Measurements from ENCODE around the gene CHD9. TPM values are rescaled to one million over a fixed set of nuclear protein-coding genes. Genes with fewer than 3 reads are reported as not detected.

CHD9 gene
- total and polyA plus RNA-seq, 3 donors from 2014 or later: 10.4 to 67.3 (median 57.5) TPM

- no peak for DNase-seq
- H3K9me3 ChIP-seq: no peaks in the 10 kb centered on the region
- no peak for TF ChIP-seq POLR2A (IDR thresholded peaks at IDR 0.05)
- TF ChIP-seq, protein P1, sequence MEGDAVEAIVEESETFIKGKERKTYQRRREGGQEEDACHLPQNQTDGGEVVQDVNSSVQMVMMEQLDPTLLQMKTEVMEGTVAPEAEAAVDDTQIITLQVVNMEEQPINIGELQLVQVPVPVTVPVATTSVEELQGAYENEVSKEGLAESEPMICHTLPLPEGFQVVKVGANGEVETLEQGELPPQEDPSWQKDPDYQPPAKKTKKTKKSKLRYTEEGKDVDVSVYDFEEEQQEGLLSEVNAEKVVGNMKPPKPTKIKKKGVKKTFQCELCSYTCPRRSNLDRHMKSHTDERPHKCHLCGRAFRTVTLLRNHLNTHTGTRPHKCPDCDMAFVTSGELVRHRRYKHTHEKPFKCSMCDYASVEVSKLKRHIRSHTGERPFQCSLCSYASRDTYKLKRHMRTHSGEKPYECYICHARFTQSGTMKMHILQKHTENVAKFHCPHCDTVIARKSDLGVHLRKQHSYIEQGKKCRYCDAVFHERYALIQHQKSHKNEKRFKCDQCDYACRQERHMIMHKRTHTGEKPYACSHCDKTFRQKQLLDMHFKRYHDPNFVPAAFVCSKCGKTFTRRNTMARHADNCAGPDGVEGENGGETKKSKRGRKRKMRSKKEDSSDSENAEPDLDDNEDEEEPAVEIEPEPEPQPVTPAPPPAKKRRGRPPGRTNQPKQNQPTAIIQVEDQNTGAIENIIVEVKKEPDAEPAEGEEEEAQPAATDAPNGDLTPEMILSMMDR (IDR thresholded peaks at IDR 0.05): peak; percentile 25 to 64 (median 43)
- intact Hi-C loops (cut with DNase I; ENCODE audit: low total_unique reads): no loop called here
- H3K4me3 ChIP-seq: no peak overlapping the region
- 68 to 70% methylated on average over 6 of the region's 6 CpGs for WGBS, 2 donors
- no peaks in the 10 kb centered on the region for H3K4me1 ChIP-seq
- H3K27ac ChIP-seq: no peak overlapping the region
- no peaks in the 10 kb centered on the region for H3K27me3 ChIP-seq
- H3K36me3 ChIP-seq (ENCODE audit: low read depth, missing control alignments): no peaks in the 10 kb centered on the region
These were observed 105.1 kb downstream of the CHD9 start for GRCh38 chr16:53159781-53160436.

- intact Hi-C loops (cut with DNase I; ENCODE audit: low total_unique reads): no loop called here
- DNase-seq: no peak
- H3K4me1 ChIP-seq: no peaks in the 10 kb centered on the region
- H3K9me3 ChIP-seq: no peaks in the 10 kb centered on the region
- no peaks in the 10 kb centered on the region for H3K27me3 ChIP-seq
- no peak overlapping the region for H3K27ac ChIP-seq
- TF ChIP-seq, protein P1 (IDR thresholded peaks at IDR 0.05): no peak
- H3K36me3 ChIP-seq (ENCODE audit: low read depth, missing control alignments): no peaks in the 10 kb centered on the region
- H3K4me3 ChIP-seq: no peak overlapping the region
These were observed 111.3 kb downstream of the CHD9 start for GRCh38 chr16:53166099-53166498.

DNA sequence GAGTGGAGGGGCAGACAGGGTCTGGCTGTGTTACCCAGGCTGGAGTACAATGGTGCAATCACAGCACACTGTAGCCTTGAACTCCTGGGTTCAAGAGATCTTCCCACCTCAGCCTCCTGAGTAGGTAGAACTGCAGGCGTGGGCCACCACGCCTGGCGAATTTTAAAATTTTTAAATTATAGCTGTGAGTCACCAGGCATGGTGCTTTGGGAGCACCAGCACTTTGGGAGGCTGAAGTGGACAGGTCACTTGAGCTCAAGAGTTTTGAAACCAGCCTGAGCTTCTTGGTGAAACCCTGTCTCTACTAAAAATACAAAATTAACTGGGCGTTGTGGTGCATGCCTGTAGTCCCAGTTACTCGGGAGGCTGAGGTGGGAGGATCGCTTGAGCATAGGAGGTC lies 114.0 kb downstream of the CHD9 start:
- Histone ChIP-seq H3K4me1 (no peaks in the 10 kb centered on the region), H3K27me3 (no peaks in the 10 kb centered on the region), H3K4me3 (no peak overlapping the region), H3K36me3 (ENCODE audit: low read depth, missing control alignments) (no peaks in the 10 kb centered on the region), H3K9me3 (no peaks in the 10 kb centered on the region), H3K27ac (no peak overlapping the region)
- DNase-seq: no peak
- TF ChIP-seq POLR2A (IDR thresholded peaks at IDR 0.05): no peak
- TF ChIP-seq, protein P1 (IDR thresholded peaks at IDR 0.05): no peak
- 93 to 96% methylated on average over 6 of the region's 6 CpGs for WGBS, 2 donors
- intact Hi-C loops (cut with DNase I; ENCODE audit: low total_unique reads): no loop called here

DNA sequence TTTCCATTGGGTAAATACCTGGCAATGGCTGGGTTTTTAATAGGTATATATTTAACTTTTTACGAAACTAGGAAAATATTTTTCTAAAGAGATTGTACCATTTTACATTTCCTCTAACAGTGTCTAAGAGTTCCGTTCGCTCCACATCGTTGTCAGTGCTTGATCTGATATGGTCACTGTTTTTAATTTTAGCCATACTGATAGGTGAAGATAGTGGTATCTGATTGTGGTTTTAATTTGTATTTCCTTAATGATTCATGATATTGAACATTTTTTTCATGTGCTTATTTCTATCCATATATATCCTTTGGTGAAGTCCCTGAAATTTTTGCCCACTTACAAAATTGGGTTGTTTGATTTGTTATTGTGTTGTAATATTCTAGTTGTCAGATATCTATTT lies 117.7 kb downstream of the CHD9 start:
- Histone ChIP-seq H3K36me3 (ENCODE audit: low read depth, missing control alignments) (no peaks in the 10 kb centered on the region), H3K27ac (no peak overlapping the region), H3K9me3 (no peaks in the 10 kb centered on the region), H3K27me3 (no peaks in the 10 kb centered on the region), H3K4me1 (no peaks in the 10 kb centered on the region), H3K4me3 (no peak overlapping the region)
- DNase-seq: no peak
- intact Hi-C loops (cut with DNase I; ENCODE audit: low total_unique reads): no loop called here
- TF ChIP-seq, protein P1 (IDR thresholded peaks at IDR 0.05): no peak
- TF ChIP-seq POLR2A (IDR thresholded peaks at IDR 0.05): no peak
- WGBS, 2 donors: 84 to 87% methylated on average over 4 of the region's 4 CpGs

DNA sequence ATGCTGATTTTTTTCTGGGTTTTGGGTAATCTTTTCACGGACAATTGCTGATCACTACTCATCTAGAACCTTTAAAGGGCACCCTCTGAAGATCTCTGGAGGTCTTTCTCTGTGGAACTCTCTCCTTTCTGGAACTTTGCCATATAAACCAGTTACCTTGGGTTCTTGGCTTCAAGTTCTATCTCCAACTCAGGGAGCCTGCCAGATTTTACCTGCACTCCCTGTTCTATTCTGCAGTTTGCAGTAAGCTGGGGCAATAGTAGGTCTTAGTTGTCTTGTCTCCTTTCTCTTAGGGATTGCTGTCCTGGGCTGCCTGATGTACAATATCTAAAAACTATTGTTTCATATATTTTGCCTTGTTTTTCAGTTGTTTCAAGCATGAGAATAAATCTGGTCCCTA lies 120.3 kb downstream of the CHD9 start:
- Histone ChIP-seq H3K9me3 (no peaks in the 10 kb centered on the region), H3K27me3 (no peaks in the 10 kb centered on the region), H3K4me1 (no peaks in the 10 kb centered on the region), H3K27ac (no peak overlapping the region), H3K36me3 (ENCODE audit: low read depth, missing control alignments) (no peaks in the 10 kb centered on the region), H3K4me3 (no peak overlapping the region)
- intact Hi-C loops (cut with DNase I; ENCODE audit: low total_unique reads): no loop called here
- no peak for TF ChIP-seq POLR2A (IDR thresholded peaks at IDR 0.05)
- TF ChIP-seq, protein P1 (IDR thresholded peaks at IDR 0.05): no peak
- 69 to 85% methylated on average over 1 of the region's 1 CpG for WGBS, 2 donors
- no peak for DNase-seq
